Tongue (tissue), 2 donors: ENCODE data around the gene WRAP73. TPM values are rescaled to one million over a fixed set of nuclear protein-coding genes. Genes with fewer than 3 reads are reported as not detected.

Experiments used
- DNase-seq: peaks from one replicate; pipeline ENCODE4 v3.0.0-alpha.2; 2015
- total RNA-seq: library from RNA; depleted of rRNA; stranded (reverse); fragments of >200 nt; gene quantifications from one replicate; pipeline ENCODE4 v1.2.3, GENCODE V29; 2014

WRAP73 gene
- total RNA-seq, 1 donor from 2014 or later: 25.4 TPM

DNA sequence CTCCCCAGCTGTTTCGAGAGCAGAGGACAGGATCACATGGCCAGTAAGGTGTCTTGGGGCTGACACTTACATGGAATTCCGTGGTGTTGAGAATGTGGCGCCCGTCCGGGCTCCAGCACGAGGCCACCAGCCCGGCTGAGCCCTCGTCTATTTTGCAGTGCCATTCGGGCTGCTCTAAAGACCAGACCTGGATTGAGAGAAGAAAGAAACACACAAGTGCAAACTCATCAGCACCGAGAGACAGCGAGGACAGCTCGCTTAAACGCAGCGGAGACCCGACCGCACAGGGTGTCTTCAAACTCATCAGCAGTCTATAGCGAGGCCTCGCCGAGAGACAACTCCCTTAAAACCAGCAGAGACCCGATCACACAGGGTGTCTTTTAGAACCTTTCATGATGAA lies 3.3 kb downstream of the WRAP73 start:
- DNase-seq: no peak

DNA sequence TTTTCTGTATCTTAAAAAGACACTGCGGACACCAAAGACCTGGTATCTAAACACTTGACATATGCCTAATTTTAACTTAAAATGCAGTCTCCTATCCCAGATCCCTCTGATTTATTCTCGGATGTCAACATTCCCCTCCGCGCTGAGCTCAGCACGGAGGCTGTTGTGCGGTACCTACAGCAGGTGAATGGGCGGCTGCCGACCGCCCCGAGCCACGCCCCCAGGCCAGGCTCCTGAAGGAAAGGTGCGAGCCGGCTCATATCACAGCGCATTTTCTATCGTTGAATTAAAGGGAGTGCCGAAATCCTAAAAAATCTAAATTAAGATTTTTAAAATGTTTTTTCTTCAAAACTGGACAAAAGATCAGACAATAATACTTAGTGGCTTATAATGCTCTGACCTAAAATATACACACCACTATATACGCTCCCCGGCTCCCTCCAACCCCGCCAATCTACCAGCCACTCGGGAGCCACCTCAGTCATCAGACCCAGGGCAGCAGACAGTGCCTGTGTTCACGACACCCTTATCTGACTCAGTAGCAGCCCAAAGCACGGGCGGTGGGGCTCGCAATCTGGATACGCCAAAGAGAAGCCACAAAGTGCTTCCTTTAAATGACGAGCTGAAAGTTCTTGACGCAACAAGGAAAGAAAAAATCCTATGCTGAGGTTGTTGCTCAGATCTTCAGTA lies 4.1 kb downstream of the WRAP73 start:
- no peak for DNase-seq

DNA sequence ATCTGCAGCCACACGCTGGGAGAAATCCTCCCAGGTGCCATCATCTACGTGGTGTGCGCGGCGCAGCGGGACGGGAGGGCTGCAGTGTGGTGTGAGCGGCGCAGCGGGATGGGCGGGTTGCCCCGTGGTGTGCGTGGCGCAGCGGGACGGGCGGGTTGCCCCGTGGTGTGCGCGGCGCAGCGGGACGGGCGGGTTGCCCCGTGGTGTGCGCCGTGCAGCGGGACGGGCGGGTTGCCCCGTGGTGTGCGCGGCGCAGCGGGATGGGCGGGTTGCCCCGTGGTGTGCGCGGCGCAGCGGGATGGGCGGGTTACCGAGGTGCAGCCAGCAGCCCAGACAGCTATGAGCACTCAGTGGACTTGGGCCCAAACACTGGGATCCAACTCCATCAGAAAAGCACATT lies 4.7 kb downstream of the WRAP73 start:
- DNase-seq: no peak

DNA sequence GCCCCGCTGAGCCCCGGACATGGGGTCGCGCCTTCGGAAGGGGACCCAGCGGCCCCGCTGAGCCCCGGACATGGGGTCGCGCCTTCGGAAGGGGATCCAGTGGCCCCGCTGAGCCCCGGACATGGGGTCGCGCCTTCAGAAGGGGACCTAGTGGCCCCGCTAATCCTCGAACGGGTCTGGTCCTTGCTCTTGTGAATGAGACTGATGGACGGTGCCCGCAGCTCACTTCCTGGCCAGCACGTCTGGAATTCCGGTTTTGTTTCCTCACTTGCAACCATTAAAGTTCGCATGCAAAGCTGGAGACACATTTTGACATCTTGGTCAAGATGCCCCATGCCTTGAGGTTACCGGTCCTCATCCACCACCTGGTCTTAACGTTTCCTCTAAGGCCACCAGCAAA lies 5.6 kb downstream of the WRAP73 start:
- no peak for DNase-seq

DNA sequence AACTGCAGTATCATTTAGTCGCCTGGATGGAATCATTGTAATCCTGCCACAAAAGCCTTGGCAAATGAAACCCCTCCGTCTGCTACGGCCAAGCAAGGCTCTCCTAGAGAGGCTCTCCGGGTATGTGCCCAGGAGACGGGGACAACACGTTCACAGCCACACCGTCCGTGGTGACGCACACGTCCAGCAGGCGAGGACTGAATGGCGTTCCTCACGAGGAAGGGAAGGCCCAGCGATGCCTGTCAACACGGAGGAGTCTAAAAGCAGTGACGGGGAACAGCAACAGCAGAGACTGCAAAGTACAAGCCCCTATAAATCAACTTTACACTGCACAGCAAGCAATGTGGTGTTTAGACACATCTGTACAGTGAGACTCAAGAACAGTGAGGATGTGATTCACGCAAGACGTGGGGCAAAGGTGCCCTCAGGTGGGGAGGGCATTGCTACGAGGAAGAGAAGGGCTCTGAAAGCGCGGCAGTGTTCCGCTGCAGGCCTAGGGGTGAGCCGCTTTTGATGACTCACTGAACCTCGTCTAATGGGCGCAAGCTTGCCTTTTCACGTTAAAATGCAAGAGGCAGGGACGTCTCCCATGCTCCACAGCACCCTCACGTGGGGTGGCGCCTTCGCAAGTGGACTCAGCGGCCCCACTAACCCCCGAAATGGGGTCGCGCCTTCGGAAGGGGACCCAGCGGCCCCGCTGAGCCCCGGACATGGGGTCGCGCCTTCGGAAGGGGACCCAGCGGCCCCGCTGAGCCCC lies 6.8 kb downstream of the WRAP73 start:
- no peak for DNase-seq

DNA sequence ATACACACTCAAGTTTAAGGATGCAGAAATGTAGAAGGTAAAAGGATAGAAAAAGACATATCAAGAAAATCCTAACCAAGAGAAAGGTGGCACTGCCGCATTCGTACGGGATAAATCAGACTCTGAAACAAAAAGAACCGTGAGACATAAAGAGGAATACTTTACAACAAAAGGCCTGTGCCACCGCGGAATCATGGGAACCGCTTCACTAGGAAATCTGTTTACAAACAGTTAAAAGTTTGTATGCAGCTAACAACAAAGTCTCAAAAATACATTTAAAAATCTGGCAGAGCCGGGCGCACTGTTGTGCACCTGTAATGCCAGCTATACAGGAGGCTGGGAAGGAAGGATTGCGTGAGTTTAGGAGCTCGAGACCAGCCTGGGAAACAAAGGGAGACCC lies 8.1 kb downstream of the WRAP73 start:
- no peak for DNase-seq

DNA sequence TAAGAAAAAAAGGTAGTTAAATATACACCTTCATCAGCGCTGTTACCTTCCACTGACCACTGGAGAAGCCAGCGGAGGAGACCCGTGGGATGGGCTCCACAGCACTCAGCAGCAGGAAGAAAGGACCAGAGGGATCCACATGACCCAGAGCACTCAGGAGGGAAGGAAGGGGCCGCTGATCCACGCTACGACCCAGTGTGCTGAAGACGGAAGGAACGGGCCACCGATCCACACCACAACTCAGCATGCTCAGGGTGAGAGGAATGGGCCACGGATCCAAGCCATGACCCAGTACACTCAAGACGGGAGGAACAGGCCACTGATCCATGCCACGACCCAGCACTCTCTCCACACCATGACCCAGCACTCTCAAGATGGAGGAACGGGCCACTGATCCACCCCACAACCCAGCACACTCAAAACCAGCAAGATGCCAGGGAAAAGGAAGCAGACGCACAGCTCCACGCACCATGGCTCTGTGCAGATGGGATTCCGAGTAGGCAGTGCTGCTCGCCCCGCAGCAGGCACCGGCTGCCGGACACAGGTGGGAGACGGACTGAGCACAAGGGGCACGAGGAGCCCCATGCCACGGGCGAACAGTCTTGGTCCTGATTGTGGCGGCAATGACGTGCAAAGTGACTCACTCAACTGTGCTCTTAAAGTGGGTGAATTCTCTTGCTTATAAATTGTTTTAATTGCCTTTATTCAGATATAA lies 8.7 kb downstream of the WRAP73 start:
- no peak for DNase-seq

GRCh38 chr1:3640121-3640837 lies 9.6 kb downstream of the WRAP73 start:
- DNase-seq: no peak

DNA sequence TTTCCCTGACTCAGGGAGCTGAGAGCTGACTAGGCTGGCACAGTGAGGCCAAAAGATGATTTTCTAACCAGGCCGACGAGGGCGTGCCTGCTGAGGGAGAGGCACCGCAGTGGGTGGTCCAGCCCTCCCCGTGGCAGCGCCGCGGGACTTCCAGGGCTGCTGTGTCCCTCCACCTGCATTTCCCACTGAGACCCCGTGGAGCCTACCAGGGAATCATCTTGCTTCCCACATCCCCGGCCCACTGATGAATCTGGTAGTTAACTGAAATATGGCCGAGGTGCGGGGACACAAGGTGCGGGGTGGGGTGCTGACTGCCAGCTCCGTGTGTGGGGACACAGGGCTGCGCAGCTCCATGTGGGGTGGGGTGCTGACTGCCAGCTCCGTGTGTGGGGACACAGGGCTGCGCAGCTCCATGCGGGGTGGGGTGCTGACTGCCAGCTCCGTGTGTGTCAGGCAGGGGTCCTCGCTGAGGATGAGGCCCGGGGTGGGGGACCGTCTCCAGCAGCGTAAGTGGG lies 10.4 kb downstream of the WRAP73 start:
- no peak for DNase-seq

- DNase-seq: no peak
Observed at GRCh38 chr1:3638676-3639075, 11.2 kb downstream of the WRAP73 start.

GRCh38 chr1:3638027-3638426 lies 11.9 kb downstream of the WRAP73 start:
- no peak for DNase-seq

DNA sequence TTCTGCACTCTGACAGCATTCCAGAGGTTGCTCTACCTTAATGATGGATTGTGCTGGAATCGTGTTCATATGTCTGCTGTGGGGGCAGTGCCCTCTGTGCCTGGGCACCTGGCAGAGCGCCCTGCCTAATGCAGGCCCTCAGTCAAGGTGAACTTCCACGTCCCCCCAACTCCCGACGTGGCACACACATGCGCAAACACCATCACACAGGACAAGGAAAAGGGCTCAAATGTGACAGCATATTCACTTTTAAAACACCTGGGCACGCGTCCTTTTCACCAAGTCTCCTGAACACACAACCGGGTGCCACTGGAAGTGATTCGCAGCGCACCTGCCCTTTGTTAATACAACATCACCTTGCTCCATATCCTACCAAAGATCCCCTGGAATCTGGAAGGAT lies 13.4 kb downstream of the WRAP73 start:
- no peak for DNase-seq

DNA sequence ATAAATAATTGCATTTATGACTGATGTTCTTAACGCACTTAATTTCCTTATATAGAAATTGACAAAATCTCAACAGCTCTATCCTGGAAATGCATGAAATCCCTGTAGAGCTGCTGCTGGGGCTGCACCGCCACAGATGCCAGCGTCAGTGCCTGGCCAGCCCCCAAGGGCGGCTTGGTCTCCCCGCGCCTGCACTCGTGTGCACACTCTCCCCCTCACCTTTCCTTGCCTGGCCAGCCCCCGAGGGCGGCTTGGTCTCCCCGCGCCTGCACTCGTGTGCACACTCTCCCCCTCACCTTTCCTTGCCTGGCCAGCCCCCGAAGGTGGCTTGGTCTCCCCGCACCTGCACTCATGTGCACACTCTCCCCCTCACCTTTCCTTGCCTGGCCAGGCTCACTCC lies 13.8 kb downstream of the WRAP73 start:
- no peak for DNase-seq

DNA sequence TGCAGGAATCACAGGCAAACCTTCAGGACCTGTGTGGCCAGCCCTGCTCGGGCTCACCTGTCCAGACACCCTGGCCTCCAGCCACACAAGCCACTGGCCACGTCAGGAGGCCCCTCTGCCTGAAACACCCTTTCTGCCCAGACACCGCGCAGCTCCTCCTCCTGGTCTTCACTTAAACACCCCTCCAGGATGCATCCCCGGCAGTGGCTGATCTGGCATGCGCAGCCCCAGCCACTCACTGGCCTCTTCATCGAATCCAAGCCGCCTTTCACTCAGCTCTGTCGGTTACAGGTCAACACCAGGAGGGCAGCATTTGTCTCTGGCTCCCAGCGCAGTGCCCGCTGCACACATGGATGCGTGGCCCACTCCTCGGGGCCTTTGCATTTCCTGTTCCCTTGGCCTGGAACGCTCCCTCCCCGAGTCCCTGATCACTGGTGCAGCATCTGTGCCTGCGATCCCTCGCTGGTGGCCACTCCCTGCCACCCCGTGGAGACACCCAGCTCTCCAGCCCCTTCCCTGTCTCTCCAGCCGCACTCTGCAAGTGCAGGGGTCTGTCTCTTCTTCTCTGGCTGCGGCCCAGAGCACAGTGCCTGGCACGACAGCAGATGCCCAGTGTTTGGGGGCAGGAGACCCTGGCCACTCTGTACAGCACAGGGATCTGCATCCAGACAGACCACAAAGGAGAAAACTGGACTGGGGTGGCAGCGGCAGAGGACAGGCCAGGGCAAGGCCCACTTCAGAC lies 15.7 kb downstream of the WRAP73 start:
- no peak for DNase-seq

- no peak for DNase-seq
Observed at GRCh38 chr1:3633344-3634058, 16.4 kb downstream of the WRAP73 start.

DNA sequence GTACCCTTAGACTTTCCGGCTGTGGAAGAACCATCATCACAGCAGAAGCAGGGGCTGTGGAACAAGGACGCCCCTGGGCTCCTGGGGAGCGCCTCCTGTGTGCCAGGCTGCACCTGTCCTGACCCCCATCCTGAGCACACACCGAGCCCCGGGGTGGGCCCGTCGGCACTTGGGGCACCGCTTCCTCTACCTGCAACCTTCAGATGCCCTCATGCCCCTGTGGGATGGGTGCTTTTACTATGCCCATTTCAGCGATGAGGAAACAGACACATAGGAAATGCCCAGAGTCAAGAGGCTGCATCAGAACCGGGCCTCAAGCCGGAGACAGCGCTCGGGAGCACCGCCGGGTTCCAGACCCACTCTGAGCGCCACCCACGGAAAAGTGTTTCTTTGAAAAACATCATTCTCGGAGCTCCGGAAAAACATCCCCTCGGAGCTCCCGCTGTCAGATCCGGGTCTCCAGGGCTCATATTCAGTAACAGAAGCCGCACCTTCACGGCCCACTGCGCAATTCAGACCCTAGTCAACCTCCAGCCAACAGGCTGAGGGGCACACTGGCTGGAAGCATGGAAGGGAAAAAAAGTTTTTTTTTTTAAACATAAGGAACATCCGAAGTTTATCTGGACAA lies 17.1 kb downstream of the WRAP73 start:
- DNase-seq: no peak

DNA sequence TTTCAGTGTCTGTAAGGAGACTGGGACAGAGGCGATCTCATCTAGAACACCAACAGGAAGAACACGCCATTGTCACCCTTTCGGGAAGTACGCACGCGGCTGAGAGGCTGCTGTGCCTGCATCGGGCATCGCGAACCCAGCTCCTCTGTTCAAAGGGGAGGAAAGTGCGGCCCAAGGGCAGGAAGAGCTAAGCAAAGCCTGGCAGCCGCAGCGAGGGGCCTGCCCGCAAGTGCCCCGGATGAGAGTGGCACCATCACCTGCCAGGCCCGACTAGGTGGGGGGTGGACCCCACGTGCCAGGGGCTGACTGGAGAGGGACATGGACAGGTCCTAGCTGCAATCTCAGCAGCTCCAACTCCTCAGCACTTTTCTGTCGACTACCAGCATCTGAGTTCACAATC lies 17.6 kb downstream of the WRAP73 start:
- DNase-seq: no peak

DNA sequence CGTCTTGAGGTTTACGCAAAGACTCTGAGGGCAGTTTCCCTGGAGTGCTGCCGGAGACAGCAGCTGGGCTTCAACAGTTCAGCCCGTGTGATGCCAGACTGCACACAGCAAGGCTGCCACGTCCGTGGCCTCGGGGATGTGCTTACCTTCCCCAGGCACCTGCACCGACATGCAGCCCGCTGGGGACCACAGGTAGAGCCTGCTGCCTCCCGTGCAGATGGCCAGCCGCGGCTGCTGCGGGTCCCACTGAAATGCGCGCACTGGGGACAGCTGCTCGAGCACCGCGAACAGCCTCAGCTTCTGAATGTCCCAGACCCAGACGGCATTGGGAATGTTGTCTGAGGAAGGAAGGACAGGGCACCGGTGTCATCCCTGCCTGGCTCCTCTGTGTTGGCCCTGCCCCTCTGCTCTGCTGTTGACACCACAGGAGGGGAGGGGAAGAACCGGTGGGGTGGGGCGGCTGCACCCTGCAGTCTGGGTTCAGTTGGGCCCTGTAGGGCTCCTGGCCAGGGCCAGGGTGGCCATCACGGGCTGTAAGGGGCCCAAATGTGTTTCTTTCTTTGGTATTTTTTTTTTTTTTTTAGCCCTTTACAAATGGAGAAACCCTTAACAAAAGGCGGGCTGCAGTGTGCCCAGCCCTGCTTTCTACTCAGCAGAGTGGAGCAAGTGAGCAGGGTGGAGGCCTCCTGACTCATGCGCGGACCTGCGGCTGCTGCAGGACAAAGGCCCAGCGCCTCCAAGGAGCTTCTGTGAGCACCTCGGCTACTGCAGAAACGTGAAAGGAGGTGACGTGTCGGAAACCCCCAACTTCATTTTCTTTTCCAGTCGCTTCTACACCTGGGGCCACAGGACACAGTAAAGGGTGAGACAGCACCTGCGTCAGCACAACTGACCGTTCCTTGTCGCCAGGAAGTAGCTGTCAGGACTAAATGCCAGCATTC lies 18.3 kb downstream of the WRAP73 start:
- no peak for DNase-seq

DNA sequence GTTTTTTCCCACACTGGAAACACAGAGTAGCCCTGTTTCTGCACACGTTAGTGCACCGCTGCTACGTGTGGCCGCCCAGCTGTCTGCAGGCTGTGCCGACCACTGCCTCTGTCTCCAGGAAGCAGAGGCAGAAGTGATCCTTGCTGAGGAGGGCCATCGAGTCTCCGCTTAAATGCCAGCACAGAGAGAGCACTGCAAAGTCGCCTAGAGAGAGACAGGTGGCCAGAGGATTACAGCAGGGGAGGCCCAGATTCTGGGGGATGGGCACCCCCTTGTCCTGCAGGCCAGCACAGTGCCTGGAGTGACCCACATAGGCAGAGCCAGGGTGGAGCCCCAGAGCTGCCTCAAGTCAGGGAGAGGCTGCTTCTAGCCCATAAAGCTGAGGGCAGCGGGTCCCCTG lies 19.0 kb downstream of the WRAP73 start:
- DNase-seq: no peak
